Measurements from ENCODE around the gene NFE2L2.
"Not testable (repeated sequence)": the region's sequence is repeated elsewhere in the genome, so short reads cannot be mapped to it uniquely, and the experiment has no call there.

DNA sequence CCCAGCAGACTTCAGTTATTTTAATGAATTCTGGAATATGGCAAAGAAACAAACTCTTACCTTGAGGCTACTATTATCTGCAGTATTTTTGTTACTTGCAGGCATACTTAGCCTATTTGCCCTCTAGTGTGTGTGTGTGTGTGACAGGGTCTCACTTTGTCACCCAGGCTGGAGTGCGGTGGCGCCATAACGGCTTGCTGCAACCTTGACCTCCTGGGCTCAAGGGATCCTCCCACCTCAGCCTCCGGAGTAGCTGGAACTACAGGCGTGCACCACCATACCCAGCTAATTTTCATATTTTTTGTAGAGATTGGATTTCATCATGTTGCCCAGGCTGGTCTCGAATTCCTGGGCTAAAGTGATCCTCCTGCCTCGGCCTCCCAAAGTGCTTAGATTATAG, 64.1 kb downstream of the NFE2L2 start:
- TF ChIP-seq, protein P1, sequence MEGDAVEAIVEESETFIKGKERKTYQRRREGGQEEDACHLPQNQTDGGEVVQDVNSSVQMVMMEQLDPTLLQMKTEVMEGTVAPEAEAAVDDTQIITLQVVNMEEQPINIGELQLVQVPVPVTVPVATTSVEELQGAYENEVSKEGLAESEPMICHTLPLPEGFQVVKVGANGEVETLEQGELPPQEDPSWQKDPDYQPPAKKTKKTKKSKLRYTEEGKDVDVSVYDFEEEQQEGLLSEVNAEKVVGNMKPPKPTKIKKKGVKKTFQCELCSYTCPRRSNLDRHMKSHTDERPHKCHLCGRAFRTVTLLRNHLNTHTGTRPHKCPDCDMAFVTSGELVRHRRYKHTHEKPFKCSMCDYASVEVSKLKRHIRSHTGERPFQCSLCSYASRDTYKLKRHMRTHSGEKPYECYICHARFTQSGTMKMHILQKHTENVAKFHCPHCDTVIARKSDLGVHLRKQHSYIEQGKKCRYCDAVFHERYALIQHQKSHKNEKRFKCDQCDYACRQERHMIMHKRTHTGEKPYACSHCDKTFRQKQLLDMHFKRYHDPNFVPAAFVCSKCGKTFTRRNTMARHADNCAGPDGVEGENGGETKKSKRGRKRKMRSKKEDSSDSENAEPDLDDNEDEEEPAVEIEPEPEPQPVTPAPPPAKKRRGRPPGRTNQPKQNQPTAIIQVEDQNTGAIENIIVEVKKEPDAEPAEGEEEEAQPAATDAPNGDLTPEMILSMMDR (IDR thresholded peaks at IDR 0.05), result not testable (repeated sequence)
- not testable (repeated sequence) for TF ChIP-seq POLR2A (IDR thresholded peaks at IDR 0.05)
